ENCODE data around the gene LDAH.

Gene LDAH

DNA sequence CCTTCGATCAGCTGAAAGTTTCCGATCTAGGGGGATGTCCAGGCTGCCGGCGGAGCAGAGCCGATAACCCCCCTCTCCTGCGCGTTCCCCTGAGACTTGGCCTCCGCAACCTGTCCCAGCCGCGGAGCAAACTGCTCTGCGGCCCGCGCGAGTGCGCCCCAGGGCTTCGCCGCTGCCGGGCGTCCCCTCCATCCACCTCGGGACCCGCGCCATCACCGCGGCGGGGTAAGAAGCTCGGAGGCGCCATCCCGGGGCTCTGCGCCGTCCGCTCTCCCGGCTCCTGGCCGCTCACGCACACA is 156.9 kb downstream of the LDAH start:
- DNase-seq = no peak

DNA sequence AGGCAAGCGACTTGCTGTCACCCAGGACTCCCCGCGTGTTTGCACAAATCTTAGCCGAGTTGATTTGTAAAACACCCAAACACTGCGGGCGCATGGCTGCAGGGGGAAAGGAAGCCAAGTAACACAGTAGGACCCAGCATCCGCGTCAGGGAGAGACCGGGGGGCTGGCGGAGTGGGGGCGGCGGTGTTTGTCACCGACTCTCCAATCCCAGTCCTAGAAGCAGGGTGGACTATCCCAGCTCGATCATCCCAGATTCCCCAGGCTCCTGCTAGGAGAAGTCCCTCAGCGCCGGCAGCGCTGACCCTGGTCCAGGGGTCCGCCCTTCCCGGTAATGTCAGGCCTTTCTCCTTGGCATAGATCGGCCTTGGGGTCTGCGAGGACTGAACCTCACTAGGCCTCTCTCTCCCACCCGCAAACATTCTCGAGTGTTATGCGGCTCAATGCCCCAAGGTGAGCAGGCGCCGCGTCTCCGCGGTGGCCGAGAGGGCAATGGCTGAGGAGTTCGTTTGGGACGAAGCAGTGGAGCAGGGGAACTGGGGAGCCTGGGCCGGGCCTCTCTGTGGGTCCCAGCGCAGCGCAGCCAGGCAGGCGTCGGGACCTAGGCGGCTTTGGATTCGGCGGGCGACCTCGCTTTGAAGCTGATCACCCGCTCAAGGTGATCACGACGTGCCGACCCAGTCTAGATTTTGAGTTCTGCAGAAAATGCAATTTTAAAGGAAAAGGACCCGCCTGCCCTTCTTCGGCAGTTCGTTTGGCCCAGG is 157.5 kb downstream of the LDAH start:
- no peak for DNase-seq

GRCh38 chr2:20664431-20665242 is 158.3 kb downstream of the LDAH start:
- no peak for DNase-seq

DNA sequence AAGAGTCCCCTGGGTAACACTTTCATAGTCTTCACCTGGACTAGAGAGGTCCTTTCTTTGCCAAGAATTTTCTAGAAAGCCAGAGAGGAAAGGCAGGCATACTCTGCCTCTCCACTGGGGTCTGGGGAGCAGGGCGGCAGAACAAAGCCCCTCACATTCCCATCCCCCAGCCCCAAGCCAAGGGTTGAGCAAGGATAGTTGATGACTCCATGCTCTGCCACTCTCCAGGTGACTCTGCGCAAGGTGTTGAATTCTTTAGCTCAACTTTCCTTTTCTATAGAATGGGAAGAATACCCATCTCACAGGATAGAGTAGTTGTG is 158.9 kb downstream of the LDAH start:
- DNase-seq = no peak

GRCh38 chr2:20663196-20664070 is 159.5 kb downstream of the LDAH start:
- no peak for DNase-seq

DNA sequence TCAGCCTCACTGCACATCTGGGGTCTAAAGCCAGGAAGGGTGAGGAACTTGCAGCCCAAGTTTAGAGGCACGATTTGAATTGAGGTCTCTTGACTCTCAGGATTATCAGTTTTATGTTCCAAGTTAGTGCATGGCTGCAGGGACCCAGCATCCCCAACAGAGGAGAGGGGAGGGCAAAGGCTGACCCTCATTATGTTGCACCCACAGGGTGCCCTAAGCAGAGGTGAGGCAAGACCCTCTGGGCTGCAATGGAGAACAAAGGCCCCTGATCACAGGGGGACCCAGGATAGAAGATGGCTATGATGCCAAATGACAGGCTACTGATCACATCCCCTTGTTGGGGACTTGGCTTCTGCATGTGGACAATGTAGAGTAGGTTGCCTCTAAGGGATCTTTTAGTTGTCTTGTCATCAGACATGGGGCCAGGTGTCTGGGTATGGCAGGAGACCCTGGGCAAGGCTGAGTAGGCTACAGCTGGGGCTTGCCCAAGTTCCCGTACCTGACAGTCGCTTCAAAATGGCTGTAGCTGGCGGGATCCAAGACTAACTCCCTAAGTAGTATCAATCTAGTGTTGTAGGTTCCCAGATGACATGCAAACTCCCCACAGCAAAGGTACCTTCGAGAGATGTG is 160.5 kb downstream of the LDAH start:
- DNase-seq = no peak

GRCh38 chr2:20661421-20662307 is 161.2 kb downstream of the LDAH start:
- peak; percentile 54 to 61 for DNase-seq

- no peak for DNase-seq
Observed at GRCh38 chr2:20660506-20661420, 162.1 kb downstream of the LDAH start.

- DNase-seq = no peak
Observed at GRCh38 chr2:20657522-20658235, 165.2 kb downstream of the LDAH start.

GRCh38 chr2:20656561-20656960 is 166.3 kb downstream of the LDAH start:
- DNase-seq = no peak

DNA sequence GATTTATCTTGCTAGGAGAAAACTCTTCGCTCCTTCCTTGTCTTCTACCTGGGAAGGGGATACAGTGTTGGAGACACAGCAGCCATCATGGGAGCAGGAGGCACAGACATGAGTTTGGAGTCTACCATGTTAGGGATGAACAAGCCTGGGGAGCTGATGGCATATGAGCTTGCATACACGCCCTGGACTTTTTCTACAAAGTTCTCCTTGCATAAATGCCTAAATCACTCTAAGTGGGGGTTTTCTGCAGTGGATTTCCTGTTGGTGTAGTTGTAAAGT is 168.4 kb downstream of the LDAH start:
- no peak for DNase-seq

DNA sequence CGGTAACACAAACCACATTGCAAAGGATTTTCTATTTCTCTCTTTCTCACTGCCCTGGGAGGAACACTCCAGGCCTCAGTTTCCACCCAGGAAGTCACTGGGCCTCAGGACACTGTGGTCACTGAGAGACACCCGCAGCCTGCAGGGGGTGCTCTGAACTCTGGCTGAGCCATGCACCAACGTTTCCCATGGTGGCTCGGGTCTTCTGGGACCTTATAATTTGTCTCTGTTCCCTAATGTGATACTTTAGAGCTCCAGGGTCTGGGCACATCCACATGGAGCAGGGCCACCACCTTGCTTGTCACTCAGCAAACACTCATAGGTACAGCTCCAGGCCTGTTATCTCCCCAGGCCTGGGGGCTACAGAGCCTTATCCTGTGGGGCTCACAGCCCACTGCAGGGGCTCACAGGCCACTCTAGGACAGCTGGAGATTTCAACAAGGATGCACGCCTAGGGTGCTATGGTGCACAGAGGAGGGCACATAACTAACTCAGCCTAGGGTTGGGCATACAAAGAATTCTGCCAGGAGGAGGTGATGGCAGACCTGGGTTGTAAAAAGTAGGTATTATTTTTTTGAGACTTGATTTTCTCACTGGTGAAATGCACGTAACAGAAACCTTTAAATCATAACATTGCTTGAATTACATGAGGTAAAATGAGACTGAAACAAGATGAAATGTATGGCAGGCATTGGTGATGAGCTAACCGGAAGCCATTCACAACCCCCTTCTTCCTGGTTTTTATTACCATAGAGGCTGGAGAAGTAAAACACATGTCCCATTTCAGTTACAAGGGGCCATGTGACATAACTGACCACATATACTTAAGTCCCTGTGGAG is 169.0 kb downstream of the LDAH start:
- DNase-seq = no peak

GRCh38 chr2:20652673-20653575 is 170.0 kb downstream of the LDAH start:
- no peak for DNase-seq

GRCh38 chr2:20652141-20652540 is 170.8 kb downstream of the LDAH start:
- DNase-seq = no peak

- DNase-seq = no peak
Observed at GRCh38 chr2:20651731-20652099, 171.2 kb downstream of the LDAH start.

GRCh38 chr2:20650877-20651730 is 171.8 kb downstream of the LDAH start, which contains the start of gene HS1BP3:
HS1BP3 (minus strand) TSS chr2:20651098; CDS start chr2:20651063, 35 bp downstream.
- DNase-seq = peak; percentile 84 to 93

DNA sequence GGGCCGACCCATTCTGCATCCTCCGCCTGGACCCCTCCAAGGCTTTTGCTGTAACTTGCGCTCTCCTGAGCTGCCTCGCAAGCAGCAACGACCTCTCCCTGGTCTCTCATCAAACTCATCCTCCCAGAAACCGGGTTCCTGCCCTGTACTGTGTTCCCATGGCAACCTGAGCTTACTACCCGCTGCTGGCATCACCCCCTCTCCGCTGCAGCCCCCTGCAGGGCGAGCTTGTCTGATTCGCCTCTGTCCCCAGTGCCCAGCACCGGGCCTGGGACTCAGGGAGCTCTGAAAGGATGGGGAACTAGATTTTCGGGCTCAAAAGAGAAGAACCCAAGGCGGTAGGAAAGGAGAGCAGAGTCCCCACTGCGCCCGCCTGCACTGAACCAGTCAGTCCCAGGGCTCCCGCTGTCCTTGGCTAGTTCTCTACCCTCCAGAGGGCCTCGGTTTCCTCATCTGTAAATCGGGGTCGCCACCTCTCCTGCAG is 172.5 kb downstream of the LDAH start:
- no peak for DNase-seq
